HG03565 (cell line): ENCODE measurements around the gene ZNF335.
"Not testable (repeated sequence)": the region's sequence is repeated elsewhere in the genome, so short reads cannot be mapped to it uniquely, and the experiment has no call there.

Source experiments
- ATAC-seq: cut with Tn5 transposase; IDR thresholded peaks from one replicate; pipeline ENCODE4 v1.9.1; 2021; ENCODE audit warnings: mild to moderate bottlenecking, moderate library complexity; ENCODE audit not compliant: unreplicated experiment

ZNF335 gene

DNA sequence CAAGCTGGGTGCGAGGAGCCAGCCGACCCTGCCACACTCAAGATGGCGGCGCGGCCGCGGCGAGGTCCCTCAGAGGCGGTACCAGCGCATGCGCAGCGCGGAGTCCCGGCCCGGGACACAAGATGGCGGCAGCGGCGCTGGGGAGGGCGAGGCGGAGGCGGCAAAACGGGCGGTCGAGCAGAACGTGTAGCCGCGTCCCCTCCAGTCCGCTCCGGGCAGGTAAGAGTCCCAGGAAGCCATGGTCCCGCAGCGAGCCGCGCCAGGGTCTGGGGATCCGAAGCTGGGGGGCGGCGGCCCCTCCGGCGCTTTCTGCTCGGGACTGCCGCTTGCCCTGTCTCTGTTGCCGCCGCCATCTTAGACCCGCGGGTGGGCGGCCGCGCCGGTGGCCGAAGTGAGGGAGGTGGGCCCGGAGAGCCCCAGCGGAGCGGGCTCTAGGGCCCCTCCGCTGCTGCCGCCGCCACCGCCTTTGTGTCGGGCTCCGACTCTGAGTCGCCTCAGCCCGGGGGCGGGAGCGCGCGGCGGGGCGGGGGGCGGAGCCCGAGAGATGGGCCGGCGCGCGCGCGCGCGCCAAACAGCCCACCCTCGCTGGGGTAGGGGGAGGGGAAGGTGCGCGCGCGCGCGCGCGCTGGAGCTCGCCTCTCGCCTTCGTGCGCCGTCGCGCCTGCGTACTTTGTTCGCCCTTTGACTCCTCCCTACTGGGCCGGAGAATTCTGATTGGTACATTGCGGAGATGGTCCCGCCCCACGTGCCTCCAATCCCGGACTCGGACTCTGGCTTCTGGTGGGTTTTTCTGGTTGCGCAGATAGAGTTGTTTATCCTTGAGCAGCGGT lies 37.2 kb downstream of the ZNF335 start, which contains the start of gene PCIF1:
TSS of gene PCIF1 (plus strand) at position 98 of the 830 bp plus-strand sequence. CDS start 4,317 bp downstream, outside the sequence.
- peak; percentile 68 for ATAC-seq

DNA sequence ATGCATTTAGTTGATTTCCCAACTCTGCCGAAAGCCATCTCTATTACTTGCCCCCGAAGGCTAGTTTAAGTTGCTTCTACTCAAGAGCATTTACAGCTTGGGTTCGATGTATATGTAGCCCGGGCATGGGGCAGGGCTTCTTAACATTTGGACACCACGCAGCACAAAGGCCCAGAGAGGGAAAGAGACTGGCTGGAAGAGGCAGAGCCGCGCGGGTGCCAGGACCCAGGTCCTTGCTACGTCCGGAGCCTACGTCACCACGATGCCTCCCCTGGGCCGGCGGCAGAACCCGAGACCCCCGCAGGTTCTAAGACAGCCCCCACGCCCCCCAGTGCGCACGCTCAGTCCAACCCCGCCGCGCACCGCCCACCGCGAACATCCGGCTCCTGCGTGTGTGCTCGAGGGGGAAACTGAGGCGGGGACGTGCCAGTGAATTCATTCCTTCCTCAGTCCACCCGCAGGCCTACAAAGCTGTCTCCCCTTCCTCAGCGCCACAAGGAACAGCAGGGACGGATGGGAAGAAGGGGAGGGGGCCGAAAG lies 37.9 kb downstream of the ZNF335 start:
- peak; percentile 1 for ATAC-seq

DNA sequence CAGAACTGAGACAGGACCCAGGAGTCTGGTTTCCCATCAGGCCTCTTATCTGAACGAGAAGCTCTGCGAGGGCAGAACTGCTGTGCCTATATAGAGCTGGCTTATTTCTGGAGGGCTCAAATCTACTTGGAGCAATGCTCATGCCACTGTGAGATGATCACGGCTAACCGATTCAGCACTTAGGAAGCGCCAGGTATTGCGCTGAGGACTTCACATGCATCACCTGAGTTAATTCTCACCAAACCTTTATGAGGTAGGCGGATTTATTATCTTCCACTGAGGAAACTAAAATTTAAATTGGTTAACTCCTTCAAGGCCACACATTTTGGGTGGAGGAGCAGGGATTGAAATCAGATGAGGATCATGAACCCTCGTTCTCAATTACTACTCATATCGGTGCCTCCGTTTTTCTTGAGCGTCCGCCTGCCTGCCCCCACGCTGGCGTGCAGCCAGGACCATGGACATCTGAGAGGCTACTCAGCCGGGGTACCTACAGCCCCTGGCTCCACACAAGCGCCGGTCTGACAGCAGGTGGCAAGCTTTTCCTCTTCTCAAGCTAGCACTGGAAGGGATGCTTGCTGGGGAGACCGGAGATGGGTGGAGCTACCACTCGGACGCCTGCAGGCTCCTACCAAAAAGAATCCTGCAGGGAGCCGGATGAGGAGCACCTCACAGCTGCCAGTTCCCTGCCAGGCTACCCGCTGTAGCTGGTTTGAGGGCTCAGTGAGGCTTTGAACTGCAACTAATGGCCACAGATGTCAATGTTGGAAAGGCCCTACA lies 38.5 kb downstream of the ZNF335 start:
- ATAC-seq: no peak

GRCh38 chr20:45931680-45932079 lies 40.3 kb downstream of the ZNF335 start:
- not testable (repeated sequence) for ATAC-seq

DNA sequence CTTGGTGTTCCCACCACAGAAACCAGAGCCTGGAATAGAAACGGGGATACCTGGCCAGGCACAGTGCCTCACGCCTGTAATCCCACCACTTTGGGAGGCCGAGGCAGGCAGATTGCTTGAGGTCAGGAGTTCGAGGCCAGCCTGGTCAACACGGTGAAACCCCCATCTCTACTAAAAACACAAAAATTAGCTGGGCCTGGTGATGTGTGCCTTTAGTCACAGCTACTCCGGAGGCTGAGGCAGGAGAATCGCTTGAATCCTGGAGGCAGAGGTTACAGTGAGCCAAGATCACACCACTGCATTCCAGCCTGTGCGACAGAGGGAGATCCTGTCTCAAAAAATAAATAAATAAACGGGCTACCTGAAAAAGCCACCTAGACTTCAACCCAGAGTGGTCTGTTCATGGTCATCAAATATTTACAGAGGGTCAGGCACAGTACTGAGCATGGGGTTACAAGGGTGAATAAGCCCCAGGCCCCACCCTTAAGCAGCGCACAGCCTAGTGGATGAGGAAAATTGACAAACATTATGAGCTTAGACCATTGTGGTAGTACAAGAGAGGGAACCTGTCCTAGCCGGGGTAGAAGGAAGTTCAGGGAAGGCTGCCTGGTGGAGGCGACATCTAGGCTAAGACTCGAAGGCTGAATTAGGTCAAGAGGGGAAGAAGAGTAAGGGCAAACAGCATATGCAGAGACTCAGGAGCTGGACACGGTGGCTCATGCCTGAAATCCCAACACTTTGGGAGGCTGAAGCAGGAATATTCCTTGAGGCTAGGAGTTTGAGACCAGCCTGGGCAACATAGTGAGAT lies 44.7 kb downstream of the ZNF335 start:
- ATAC-seq: no peak

DNA sequence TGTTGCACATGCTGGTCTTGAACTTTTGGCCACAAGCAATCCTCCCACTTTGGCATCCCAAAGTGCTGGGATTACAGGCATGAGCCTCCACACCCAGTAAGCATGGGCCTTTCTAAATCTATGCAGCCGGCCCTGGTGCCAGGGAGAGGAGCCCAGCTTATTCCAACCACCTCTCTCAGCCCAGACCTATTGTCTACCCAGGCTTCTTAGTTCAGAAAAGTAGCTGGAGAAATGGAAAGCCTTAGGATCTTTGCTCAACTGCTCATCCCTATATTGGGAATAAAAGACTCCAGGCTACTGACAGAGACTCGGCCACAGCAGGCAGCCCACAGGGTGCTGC lies 45.3 kb downstream of the ZNF335 start:
- no peak for ATAC-seq

- ATAC-seq: no peak
Observed at GRCh38 chr20:45925821-45926506, 46.0 kb downstream of the ZNF335 start.

- ATAC-seq: no peak
Observed at GRCh38 chr20:45924391-45925261, 47.4 kb downstream of the ZNF335 start.

DNA sequence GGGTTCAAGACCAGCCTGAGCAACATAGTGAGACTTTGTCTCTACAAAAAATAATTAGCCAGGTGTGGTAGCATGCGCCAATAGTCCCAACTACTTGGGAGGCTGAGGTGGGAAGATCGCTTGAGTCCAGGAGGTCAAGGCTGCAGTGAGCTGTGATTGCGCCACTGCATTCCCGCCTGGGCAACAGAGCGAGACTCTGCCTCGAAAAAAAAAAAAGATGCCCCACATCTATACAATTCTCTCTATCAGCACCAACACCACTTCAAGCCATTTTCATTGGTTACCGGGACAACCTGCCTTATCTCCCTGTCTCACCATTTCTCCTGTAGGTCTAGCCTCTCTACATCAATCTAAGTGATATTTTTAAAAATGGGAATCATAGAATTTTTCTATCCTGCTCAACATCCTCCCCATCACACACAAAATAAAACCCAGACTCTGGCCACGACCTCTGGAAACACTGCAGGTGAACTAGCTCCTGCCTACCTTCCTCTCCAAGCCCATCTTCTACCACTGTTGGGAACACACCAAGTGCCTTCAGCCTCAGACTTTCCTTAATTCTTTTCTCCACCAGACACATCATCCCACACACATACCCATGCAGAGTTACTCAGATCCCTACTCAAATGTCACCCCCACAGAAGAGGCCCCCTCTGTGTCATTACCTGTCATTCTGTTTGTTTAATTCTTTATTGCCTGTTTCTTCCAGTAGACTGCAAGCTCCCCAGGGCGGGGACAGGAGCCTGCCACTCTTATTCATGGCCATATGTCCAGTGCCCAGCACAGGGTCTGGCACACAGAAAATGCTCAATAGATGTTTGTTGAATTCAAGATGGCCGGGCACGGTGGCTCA lies 50.4 kb downstream of the ZNF335 start:
- ATAC-seq: no peak

DNA sequence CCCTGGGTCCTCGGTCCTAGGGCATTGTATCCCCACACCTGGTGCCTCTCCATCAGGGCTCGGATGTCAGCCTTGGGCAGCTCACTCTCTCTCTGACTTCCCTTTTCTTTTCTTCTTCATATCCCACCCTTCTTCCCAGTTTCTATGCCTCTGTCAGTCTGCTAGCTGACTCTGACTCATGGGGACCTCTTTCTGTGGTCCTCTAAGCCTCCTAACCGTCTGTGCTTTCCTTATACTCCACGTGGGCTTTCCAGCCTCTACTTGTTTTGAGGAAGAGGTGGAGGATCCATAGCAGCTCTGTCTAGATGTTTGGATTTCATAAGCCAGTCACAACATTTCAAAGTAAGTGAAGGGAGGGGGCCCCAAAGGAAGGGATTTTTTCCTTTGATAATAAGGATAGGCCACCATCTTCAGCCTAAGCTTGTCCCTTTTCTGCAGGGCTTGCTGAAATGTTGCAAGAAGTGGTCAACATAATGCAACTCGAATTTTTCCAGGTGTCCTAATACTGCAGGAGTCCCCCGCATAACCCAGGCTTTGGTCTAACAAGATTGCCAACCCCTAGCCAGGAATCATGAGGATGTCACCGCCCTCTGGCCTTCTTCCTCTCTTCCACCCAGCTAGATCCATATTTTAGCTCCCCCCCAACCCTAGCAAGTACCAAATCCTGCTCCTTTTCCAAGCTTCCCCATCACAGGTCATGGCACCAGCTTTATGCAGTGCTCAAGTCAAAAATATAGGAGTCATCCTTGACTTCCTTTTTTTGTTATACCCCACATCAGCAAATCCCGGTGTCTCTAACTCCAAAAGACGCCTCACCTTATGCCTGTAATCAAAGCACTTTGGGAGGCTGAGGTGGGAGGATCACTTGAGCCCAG lies 51.3 kb downstream of the ZNF335 start:
- ATAC-seq: no peak

GRCh38 chr20:45919542-45920399 lies 52.2 kb downstream of the ZNF335 start:
- no peak for ATAC-seq

DNA sequence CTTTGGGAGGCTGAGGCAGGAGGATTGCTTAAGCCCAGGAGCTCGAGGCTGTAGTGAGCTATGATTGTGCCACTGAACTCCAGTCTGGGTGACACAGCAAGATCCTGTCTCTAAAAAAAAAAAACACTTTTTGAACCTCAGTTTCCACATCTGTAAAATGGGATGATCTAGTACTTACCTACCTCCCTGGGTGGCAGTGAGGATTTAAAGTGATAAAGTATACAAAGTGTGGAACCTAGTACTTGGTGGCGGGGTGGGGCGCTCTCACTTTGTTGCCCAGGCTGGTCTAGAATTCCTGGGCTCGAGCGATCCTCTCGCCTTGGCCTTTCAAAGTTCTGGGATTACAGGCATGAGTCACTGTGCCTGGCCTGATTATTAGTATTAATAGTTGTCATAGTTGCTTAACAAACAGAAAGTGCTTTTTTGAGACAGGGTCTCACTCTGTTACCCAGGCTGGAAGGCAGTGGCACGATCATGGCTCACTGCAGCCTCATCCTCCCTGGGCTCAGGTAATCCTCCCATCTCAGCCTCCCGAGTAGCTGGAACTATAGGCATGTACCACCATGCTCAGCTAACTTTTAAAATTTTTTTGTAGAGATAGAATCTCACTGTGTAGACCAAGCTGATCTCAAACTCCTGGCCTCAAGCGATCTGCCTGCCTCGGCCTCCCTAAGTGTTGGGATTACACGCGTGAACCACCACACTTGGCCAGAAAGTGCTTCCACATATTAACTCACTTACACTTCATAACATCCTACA lies 53.0 kb downstream of the ZNF335 start:
- ATAC-seq: no peak

GRCh38 chr20:45918182-45918737 lies 53.7 kb downstream of the ZNF335 start:
- no peak for ATAC-seq

DNA sequence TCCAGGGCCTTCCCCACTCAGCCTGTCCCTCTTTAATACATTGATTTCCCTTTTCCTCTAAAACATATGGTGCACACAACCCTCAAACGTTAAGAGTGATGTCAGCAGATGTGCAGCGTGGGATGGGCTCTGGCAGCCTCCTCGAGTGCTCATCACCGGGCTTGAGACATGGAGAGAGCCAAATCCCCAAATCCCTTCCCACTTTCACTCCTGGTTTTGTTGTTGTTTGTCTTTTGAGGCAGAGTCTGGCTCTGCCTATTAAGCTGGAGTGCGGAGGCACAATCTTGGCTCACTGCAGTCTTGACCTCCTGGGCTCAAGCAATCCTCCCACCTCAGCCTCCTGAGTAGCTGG lies 54.2 kb downstream of the ZNF335 start:
- ATAC-seq: no peak

- no peak for ATAC-seq
Observed at GRCh38 chr20:45913116-45913515, 58.9 kb downstream of the ZNF335 start.

DNA sequence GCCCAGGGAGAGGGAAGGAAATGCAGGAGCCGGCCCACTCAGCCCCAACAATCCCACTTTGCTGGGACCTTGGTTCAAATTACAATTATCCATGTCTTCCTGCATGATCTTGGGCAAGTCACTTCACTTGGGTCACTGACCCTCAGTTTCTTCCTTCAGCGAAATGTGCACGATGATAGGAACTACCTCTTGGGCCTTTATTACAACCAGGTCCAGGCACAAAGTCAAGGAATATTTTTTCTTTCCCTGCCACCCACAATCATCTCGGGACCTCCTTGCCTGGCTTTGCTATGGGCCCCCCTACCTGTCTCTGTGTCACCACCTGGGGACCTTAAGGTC lies 59.7 kb downstream of the ZNF335 start:
- ATAC-seq: no peak
